ENCODE results near the gene SGPP2. TPM values are rescaled to one million over a fixed set of nuclear protein-coding genes. Genes with fewer than 3 reads are reported as not detected.

Gene SGPP2
- total RNA-seq, 2 experiments from 2014 or later: 2.8 to 3.0 TPM

DNA sequence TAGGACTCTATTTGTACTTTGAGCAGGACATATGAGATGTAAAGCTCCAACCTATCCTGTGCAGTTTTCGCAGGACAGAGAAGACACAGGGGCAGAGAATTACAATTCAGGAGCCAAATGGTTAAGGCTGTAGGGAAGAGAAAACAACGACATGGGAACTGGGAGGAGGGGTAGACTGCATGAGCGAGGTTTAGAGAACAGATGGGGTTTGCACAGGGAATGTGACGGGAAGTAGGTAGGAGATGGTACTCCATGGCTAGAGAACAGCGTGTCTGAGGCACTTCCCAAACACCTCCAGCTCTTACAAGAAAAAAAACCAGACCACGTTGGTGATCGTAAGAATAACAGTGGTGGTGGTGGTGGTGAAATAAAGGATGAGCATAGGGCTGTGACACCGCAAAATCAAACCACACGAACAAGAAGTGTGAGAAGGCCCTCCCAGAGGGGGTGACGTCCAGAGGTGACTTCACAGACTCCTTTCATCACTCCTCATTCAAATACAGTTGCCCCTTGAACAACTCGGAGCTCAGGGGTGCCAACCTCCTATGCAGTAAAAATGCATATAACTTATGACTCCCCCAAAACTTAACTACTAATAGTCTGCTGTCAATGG, 138.9 kb downstream of the SGPP2 start:
- ATAC-seq (no peak), DNase-seq (no peak)
- CTCF ChIA-PET: interaction anchor here (1.0 kb wide), 1 partner anchor 508 kb away, joined by 3 read pairs; no protein-coding TSS in a partner anchor
- POLR2A ChIA-PET: interaction anchor here (0.6 kb wide), 1 partner anchor 505 kb away, joined by 4 read pairs; no protein-coding TSS in a partner anchor
- Mint-ChIP-seq H3K9me3 (no peaks in the 10 kb centered on the region), H3K4me1 (ENCODE audit: low read depth) (no peaks in the 10 kb centered on the region), H3K36me3 (ENCODE audit: low read depth) (peaks cover 28% of the 10 kb centered on the region), H3K27ac (no peak overlapping the region), H3K27me3 (no peaks in the 10 kb centered on the region), H3K4me3 (no peak overlapping the region)
- TF ChIP-seq, protein P1, sequence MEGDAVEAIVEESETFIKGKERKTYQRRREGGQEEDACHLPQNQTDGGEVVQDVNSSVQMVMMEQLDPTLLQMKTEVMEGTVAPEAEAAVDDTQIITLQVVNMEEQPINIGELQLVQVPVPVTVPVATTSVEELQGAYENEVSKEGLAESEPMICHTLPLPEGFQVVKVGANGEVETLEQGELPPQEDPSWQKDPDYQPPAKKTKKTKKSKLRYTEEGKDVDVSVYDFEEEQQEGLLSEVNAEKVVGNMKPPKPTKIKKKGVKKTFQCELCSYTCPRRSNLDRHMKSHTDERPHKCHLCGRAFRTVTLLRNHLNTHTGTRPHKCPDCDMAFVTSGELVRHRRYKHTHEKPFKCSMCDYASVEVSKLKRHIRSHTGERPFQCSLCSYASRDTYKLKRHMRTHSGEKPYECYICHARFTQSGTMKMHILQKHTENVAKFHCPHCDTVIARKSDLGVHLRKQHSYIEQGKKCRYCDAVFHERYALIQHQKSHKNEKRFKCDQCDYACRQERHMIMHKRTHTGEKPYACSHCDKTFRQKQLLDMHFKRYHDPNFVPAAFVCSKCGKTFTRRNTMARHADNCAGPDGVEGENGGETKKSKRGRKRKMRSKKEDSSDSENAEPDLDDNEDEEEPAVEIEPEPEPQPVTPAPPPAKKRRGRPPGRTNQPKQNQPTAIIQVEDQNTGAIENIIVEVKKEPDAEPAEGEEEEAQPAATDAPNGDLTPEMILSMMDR (IDR thresholded peaks at IDR 0.05): no peak
- intact Hi-C loops (cut with micrococcal nuclease): loop anchor here (5.0 to 10.0 kb wide), 2 partner anchors 246 to 508 kb away; no protein-coding TSS in a partner anchor

DNA sequence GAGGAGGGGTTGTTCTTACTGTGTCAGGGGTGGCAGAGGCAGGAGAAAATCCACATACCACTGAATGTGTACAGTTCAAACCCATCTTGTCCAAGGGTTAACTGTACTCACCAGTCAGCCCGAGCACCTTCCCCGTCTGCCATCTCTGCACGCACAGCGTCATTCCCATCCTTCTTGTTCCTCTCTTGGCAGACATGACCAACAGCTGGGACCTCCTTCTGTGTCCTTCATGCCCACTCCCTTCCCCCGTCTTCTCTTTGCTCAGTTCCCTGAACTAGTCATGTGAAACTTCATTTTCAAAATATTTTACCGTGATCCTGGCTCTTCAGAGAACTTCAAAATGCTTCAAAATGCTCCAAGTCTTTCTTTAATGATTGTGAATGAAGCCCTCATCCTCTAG, 139.6 kb downstream of the SGPP2 start:
- DNase-seq (no peak), ATAC-seq (no peak)
- H3K27ac Mint-ChIP-seq: no peak overlapping the region
- CTCF ChIA-PET: interaction anchor here (0.9 kb wide), 1 partner anchor 246 kb away, joined by 4 read pairs; no protein-coding TSS in a partner anchor
- peaks cover 29% of the 10 kb centered on the region for H3K36me3 Mint-ChIP-seq (ENCODE audit: low read depth)
- H3K4me3 Mint-ChIP-seq: no peak overlapping the region
- TF ChIP-seq, protein P1 (IDR thresholded peaks at IDR 0.05): no peak
- no peaks in the 10 kb centered on the region for H3K4me1 Mint-ChIP-seq (ENCODE audit: low read depth)
- no peaks in the 10 kb centered on the region for H3K27me3 Mint-ChIP-seq
- intact Hi-C loops (cut with micrococcal nuclease): loop anchor here (5.0 to 10.0 kb wide), 2 partner anchors 247 to 509 kb away; no protein-coding TSS in a partner anchor
- no peaks in the 10 kb centered on the region for H3K9me3 Mint-ChIP-seq
- POLR2A ChIA-PET: no interaction called here

- ChIA-PET CTCF (no interaction called here), POLR2A (no interaction called here)
- TF ChIP-seq, protein P1 (IDR thresholded peaks at IDR 0.05): no peak
- ATAC-seq (no peak), DNase-seq (no peak)
- no peak overlapping the region for H3K27ac Mint-ChIP-seq
- intact Hi-C loops (cut with micrococcal nuclease): loop anchor here (10.0 kb wide), 1 partner anchor 511 kb away; no protein-coding TSS in a partner anchor
- peaks cover 42% of the 10 kb centered on the region for H3K36me3 Mint-ChIP-seq (ENCODE audit: low read depth)
- no peaks in the 10 kb centered on the region for H3K4me1 Mint-ChIP-seq (ENCODE audit: low read depth)
- H3K9me3 Mint-ChIP-seq: no peaks in the 10 kb centered on the region
- no peak overlapping the region for H3K4me3 Mint-ChIP-seq
- no peaks in the 10 kb centered on the region for H3K27me3 Mint-ChIP-seq
These were observed 141.9 kb downstream of the SGPP2 start for GRCh38 chr2:222566229-222566628.

GRCh38 chr2:222568865-222569264, 144.5 kb downstream of the SGPP2 start:
- DNase-seq (no peak), ATAC-seq (no peak)
- H3K9me3 Mint-ChIP-seq: no peaks in the 10 kb centered on the region
- H3K4me1 Mint-ChIP-seq (ENCODE audit: low read depth): no peaks in the 10 kb centered on the region
- TF ChIP-seq, protein P1 (IDR thresholded peaks at IDR 0.05): no peak
- ChIA-PET POLR2A (no interaction called here), CTCF (interaction anchor here (1.3 kb wide), 1 partner anchor 251 kb away, joined by 3 read pairs; no protein-coding TSS in a partner anchor)
- H3K36me3 Mint-ChIP-seq (ENCODE audit: low read depth): peaks cover 56% of the 10 kb centered on the region
- intact Hi-C loops (cut with micrococcal nuclease): loop anchor here (10.0 kb wide), 1 partner anchor 514 kb away; no protein-coding TSS in a partner anchor
- H3K27ac Mint-ChIP-seq: no peak overlapping the region
- H3K27me3 Mint-ChIP-seq: no peaks in the 10 kb centered on the region
- no peak overlapping the region for H3K4me3 Mint-ChIP-seq

DNA sequence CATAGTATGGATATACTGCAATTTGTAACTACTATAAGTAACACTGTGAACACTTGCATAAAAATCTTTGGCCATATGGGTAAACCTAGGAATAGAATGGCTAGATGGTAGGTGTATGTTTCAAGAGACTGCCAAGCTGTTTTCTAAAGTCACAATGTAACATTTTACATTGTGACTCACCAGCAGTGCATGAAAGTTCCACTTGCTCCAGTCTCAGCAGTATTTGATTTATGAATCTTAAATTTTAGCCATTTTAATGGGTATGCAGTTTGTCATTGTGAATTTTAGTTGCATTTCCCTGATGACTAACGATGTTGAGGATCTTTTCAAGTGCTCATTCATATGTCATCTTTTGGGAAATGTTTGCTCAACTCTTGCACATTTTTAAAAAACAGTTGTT, 145.5 kb downstream of the SGPP2 start:
- H3K4me1 Mint-ChIP-seq (ENCODE audit: low read depth): peaks cover 3% of the 10 kb centered on the region
- peaks cover 62% of the 10 kb centered on the region for H3K36me3 Mint-ChIP-seq (ENCODE audit: low read depth)
- DNase-seq: no peak
- H3K4me3 Mint-ChIP-seq: no peak overlapping the region
- H3K27me3 Mint-ChIP-seq: no peaks in the 10 kb centered on the region
- intact Hi-C loops (cut with micrococcal nuclease): loop anchor here (10.0 kb wide), 1 partner anchor 515 kb away; no protein-coding TSS in a partner anchor
- no peak for ATAC-seq
- H3K9me3 Mint-ChIP-seq: no peaks in the 10 kb centered on the region
- POLR2A ChIA-PET: no interaction called here
- TF ChIP-seq, protein P1 (IDR thresholded peaks at IDR 0.05): no peak
- CTCF ChIA-PET: interaction anchor here (0.6 to 1.8 kb wide), 3 partner anchors 8 to 512 kb away, joined by 3 to 10 read pairs (median 3); no protein-coding TSS in a partner anchor
- H3K27ac Mint-ChIP-seq: no peak overlapping the region
